Muscle of leg (tissue), 16 donors: ENCODE results near the gene SLCO1B3. TPM values are rescaled to one million over a fixed set of nuclear protein-coding genes. Genes with fewer than 3 reads are reported as not detected.
A peak's percentile ranks its signal among the peaks of the same experiment; 100 is the strongest.
"Not testable (repeated sequence)": the region's sequence is repeated elsewhere in the genome, so short reads cannot be mapped to it uniquely, and the experiment has no call there.

ENCODE experiments used
- DNase-seq: peaks from one replicate; pipeline ENCODE4 v3.0.0; 2013
- H3K27ac ChIP-seq: one replicate; pipeline ENCODE4 v1.5.1; 2013; ENCODE audit warnings: mild to moderate bottlenecking, low read length, control low read depth
- H3K27me3 ChIP-seq: one replicate; pipeline ENCODE4 v1.6.1; 2013; ENCODE audit warnings: low read length; ENCODE audit not compliant: control insufficient read depth, insufficient read depth
- H3K36me3 ChIP-seq: one replicate; pipeline ENCODE4 v1.6.1; 2013; ENCODE audit warnings: low read length; ENCODE audit not compliant: control insufficient read depth, insufficient read depth
- H3K4me1 ChIP-seq: one replicate; pipeline ENCODE4 v1.6.1; 2013; ENCODE audit warnings: low read length; ENCODE audit not compliant: control insufficient read depth, insufficient read depth
- H3K4me3 ChIP-seq: one replicate; pipeline ENCODE4 v1.5.1; 2013; ENCODE audit warnings: low read length, control low read depth
- H3K9me3 ChIP-seq: replicated peaks from 2 replicates; pipeline ENCODE4 v1.6.1; 2013; ENCODE audit warnings: low read depth, low read length; ENCODE audit not compliant: control insufficient read depth
- WGBS: methylation state at CpG from one replicate; pipeline ENCODE4 v1.1.5; 2013; ENCODE audit warnings: missing lambda C conversion rate; ENCODE audit not compliant: insufficient coverage; 5-methylcytosine and 5-hydroxymethylcytosine counted together
- long read RNA-seq, 11 donors: transcript quantifications; one replicate each; lab custom pipeline, GENCODE V29; 2026
- polyA plus RNA-seq, 8 donors: library from polyadenylated mRNA; unstranded; fragments of 120-200 nt; gene quantifications; one replicate each; pipeline versions ENCODE4 v1.2.1 to v1.2.3, GENCODE V29; 2013; ENCODE audit warnings: inconsistent platforms in 1 of 8, low replicate concordance in 1 of 8; ENCODE audit not compliant: insufficient read length in 8 of 8, insufficient read depth in 1 of 8
- total RNA-seq: library from RNA; stranded (reverse); fragments of 120-200 nt; gene quantifications from one replicate; pipeline ENCODE4 v1.2.4, GENCODE V29; 2013

SLCO1B3 gene
- not detected for total RNA-seq
- under 1 TPM in 2 of 8 donors, not detected in 6; 0.05 to 0.31 TPM for polyA plus RNA-seq
- long read RNA-seq, donor 1: 0 reads
- long read RNA-seq, donor 2: 0 reads
- long read RNA-seq, donor 3: 0 reads
- long read RNA-seq, donor 4: 0 reads
- long read RNA-seq, donor 5: 0 reads
- long read RNA-seq, donor 6: 0 reads
- long read RNA-seq, donor 7: 0 reads
- long read RNA-seq, donor 8: 0 reads
- long read RNA-seq, donor 9: 0 reads
- long read RNA-seq, donor 10: 0 reads
- long read RNA-seq, donor 11: 0 reads

- WGBS: no CpG with 5 or more reads among the region's 2 CpGs
- no peaks in the 10 kb centered on the region for H3K9me3 ChIP-seq
Observed at GRCh38 chr12:20810487-20810886, at the start of gene SLCO1B3. Gene SLCO1B3, plus strand, starts transcription at chr12:20810705. Its CDS starts 5,034 bp downstream, at chr12:20815739.

GRCh38 chr12:20777420-20777819 lies 33.1 kb upstream of the SLCO1B3 start:
- H3K27me3 ChIP-seq: no peaks in the 10 kb centered on the region
- H3K27ac ChIP-seq: no peak overlapping the region
- WGBS: 91% methylated on average over 12 of the region's 20 CpGs
- H3K9me3 ChIP-seq: no peaks in the 10 kb centered on the region
- H3K4me3 ChIP-seq: no peak overlapping the region
- H3K4me1 ChIP-seq: no peaks in the 10 kb centered on the region
- no peaks in the 10 kb centered on the region for H3K36me3 ChIP-seq
- DNase-seq: no peak

More at GRCh38 chr12:20810487-20810886, at the start of gene SLCO1B3:
- no peak for DNase-seq
- Histone ChIP-seq H3K27me3 (no peaks in the 10 kb centered on the region), H3K27ac (no peak within 1 kb of the TSS), H3K4me1 (no peaks in the 10 kb centered on the region), H3K36me3 (no peaks in the 10 kb centered on the region), H3K4me3 (no peak within 1 kb of the TSS)

- H3K36me3 ChIP-seq: no peaks in the 10 kb centered on the region
- H3K9me3 ChIP-seq: no peaks in the 10 kb centered on the region
- WGBS: no CpG with 5 or more reads among the region's 2 CpGs
- H3K4me3 ChIP-seq: no peak overlapping the region
- no peaks in the 10 kb centered on the region for H3K4me1 ChIP-seq
- no peaks in the 10 kb centered on the region for H3K27me3 ChIP-seq
- no peak overlapping the region for H3K27ac ChIP-seq
- DNase-seq: no peak
Observed at GRCh38 chr12:20778969-20779368, 31.5 kb upstream of the SLCO1B3 start.

GRCh38 chr12:20779971-20780370 lies 30.5 kb upstream of the SLCO1B3 start:
- not testable (repeated sequence) for H3K27ac ChIP-seq, H3K9me3 ChIP-seq, H3K4me3 ChIP-seq, H3K4me1 ChIP-seq, DNase-seq, H3K27me3 ChIP-seq, H3K36me3 ChIP-seq
- WGBS: no CpG with 5 or more reads among the region's 3 CpGs

GRCh38 chr12:20783796-20784357 lies 26.6 kb upstream of the SLCO1B3 start:
- WGBS: 83% methylated on average over 6 of the region's 13 CpGs
- H3K9me3 ChIP-seq, H3K4me1 ChIP-seq, H3K27me3 ChIP-seq, DNase-seq, H3K27ac ChIP-seq, H3K36me3 ChIP-seq, H3K4me3 ChIP-seq: not testable (repeated sequence)

GRCh38 chr12:20792971-20793370 lies 17.5 kb upstream of the SLCO1B3 start:
- Histone ChIP-seq H3K27ac (no peak overlapping the region), H3K36me3 (no peaks in the 10 kb centered on the region), H3K4me1 (no peaks in the 10 kb centered on the region), H3K4me3 (no peak overlapping the region), H3K27me3 (no peaks in the 10 kb centered on the region), H3K9me3 (no peaks in the 10 kb centered on the region)
- DNase-seq: no peak
- WGBS: 100% methylated on average over 1 of the region's 1 CpG

GRCh38 chr12:20798554-20798953 lies 12.0 kb upstream of the SLCO1B3 start:
- no peak overlapping the region for H3K27ac ChIP-seq
- peak; percentile 60 for DNase-seq
- no peaks in the 10 kb centered on the region for H3K4me1 ChIP-seq
- H3K9me3 ChIP-seq: no peaks in the 10 kb centered on the region
- H3K27me3 ChIP-seq: no peaks in the 10 kb centered on the region
- no peak overlapping the region for H3K4me3 ChIP-seq
- no CpG with 5 or more reads among the region's 1 CpG for WGBS
- H3K36me3 ChIP-seq: no peaks in the 10 kb centered on the region

GRCh38 chr12:20800160-20800559 lies 10.3 kb upstream of the SLCO1B3 start:
- no peak overlapping the region for H3K4me3 ChIP-seq
- H3K4me1 ChIP-seq: no peaks in the 10 kb centered on the region

GRCh38 chr12:20801035-20801434 lies 9.5 kb upstream of the SLCO1B3 start:
- H3K36me3 ChIP-seq: no peaks in the 10 kb centered on the region

More at GRCh38 chr12:20800160-20800559, 10.3 kb upstream of the SLCO1B3 start:
- WGBS: no CpG with 5 or more reads among the region's 1 CpG
- no peak overlapping the region for H3K27ac ChIP-seq
- H3K9me3 ChIP-seq: no peaks in the 10 kb centered on the region
- DNase-seq: no peak
- H3K36me3 ChIP-seq: no peaks in the 10 kb centered on the region
- no peaks in the 10 kb centered on the region for H3K27me3 ChIP-seq

GRCh38 chr12:20805921-20806320 lies 4.6 kb upstream of the SLCO1B3 start:
- no CpG with 5 or more reads among the region's 1 CpG for WGBS
- no peaks in the 10 kb centered on the region for H3K27me3 ChIP-seq
- no peaks in the 10 kb centered on the region for H3K36me3 ChIP-seq
- no peak overlapping the region for H3K27ac ChIP-seq
- no peak for DNase-seq
- no peak overlapping the region for H3K4me3 ChIP-seq
- H3K4me1 ChIP-seq: no peaks in the 10 kb centered on the region
- H3K9me3 ChIP-seq: no peaks in the 10 kb centered on the region

More at GRCh38 chr12:20801035-20801434, 9.5 kb upstream of the SLCO1B3 start:
- Histone ChIP-seq H3K27ac (no peak overlapping the region), H3K4me1 (no peaks in the 10 kb centered on the region), H3K9me3 (no peaks in the 10 kb centered on the region), H3K4me3 (no peak overlapping the region), H3K27me3 (no peaks in the 10 kb centered on the region)
- no peak for DNase-seq
